Nephron (organoid): ENCODE measurements around the gene GINS1.

Experiments
- H3K27ac Mint-ChIP-seq, 3 experiments: 2 replicates each; pipeline ENCODE4 v1.8.0; 2020; ENCODE audit warnings: mixed read lengths in 3 of 3, mild to moderate bottlenecking in 2 of 3, moderate library complexity in 1 of 3
- H3K27me3 Mint-ChIP-seq: 2 replicates; pipeline ENCODE4 v1.8.0; 2021; ENCODE audit warnings: low read depth, mild to moderate bottlenecking, moderate library complexity, mixed read lengths
- H3K36me3 Mint-ChIP-seq: 2 replicates; pipeline ENCODE4 v1.8.0; 2020; ENCODE audit warnings: low read depth, mixed read lengths
- H3K4me1 Mint-ChIP-seq: 2 replicates; pipeline ENCODE4 v1.8.0; 2020; ENCODE audit warnings: mixed read lengths
- H3K4me3 Mint-ChIP-seq, 3 experiments: 2 replicates each; pipeline ENCODE4 v1.8.0; 2020; ENCODE audit warnings: mild to moderate bottlenecking in 3 of 3, mixed read lengths in 3 of 3, moderate library complexity in 2 of 3
- H3K9me3 Mint-ChIP-seq: 2 replicates; pipeline ENCODE4 v1.8.0; 2020; ENCODE audit warnings: mixed read lengths
- TF ChIP-seq, protein P1 (sequence below), 3 experiments: fragments of 200-600 bp; sonication (generic); IDR thresholded peaks; one replicate each; pipeline ENCODE4 v1.5.0; 2021; ENCODE audit warnings: antibody characterized with exemption in 3 of 3; ENCODE audit not compliant: unreplicated experiment in 3 of 3

The GINS1 gene

DNA sequence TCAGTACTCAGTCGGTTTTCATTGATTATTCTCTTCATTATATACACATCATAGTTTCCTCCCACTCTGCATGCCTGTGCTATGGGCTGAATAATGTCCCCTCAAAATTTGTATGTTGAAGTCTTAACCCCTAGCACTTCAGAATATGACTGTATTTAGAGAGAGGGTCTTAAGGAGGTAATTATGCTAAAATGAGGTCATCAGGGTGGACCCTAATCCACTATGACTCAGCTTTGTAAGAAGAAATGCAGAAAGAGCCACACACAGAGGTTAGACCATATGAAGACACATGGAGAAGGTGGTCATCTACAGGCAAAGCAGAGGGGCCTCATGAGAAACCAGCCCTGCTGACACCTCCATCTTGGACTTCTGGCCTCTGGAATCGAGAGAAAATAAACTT, 32.6 kb upstream of the GINS1 start:
- H3K4me1 Mint-ChIP-seq, result no peaks in the 10 kb centered on the region
- H3K36me3 Mint-ChIP-seq, result peaks cover 63% of the 10 kb centered on the region
- TF ChIP-seq, protein P1, sequence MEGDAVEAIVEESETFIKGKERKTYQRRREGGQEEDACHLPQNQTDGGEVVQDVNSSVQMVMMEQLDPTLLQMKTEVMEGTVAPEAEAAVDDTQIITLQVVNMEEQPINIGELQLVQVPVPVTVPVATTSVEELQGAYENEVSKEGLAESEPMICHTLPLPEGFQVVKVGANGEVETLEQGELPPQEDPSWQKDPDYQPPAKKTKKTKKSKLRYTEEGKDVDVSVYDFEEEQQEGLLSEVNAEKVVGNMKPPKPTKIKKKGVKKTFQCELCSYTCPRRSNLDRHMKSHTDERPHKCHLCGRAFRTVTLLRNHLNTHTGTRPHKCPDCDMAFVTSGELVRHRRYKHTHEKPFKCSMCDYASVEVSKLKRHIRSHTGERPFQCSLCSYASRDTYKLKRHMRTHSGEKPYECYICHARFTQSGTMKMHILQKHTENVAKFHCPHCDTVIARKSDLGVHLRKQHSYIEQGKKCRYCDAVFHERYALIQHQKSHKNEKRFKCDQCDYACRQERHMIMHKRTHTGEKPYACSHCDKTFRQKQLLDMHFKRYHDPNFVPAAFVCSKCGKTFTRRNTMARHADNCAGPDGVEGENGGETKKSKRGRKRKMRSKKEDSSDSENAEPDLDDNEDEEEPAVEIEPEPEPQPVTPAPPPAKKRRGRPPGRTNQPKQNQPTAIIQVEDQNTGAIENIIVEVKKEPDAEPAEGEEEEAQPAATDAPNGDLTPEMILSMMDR (IDR thresholded peaks at IDR 0.05; ENCODE audit: unreplicated experiment in 3 of 3), result no peak
- no peak overlapping the region for H3K4me3 Mint-ChIP-seq
- peaks cover 24% of the 10 kb centered on the region for H3K9me3 Mint-ChIP-seq
- H3K27ac Mint-ChIP-seq, result no peak overlapping the region
- H3K27me3 Mint-ChIP-seq, result no peaks in the 10 kb centered on the region

DNA sequence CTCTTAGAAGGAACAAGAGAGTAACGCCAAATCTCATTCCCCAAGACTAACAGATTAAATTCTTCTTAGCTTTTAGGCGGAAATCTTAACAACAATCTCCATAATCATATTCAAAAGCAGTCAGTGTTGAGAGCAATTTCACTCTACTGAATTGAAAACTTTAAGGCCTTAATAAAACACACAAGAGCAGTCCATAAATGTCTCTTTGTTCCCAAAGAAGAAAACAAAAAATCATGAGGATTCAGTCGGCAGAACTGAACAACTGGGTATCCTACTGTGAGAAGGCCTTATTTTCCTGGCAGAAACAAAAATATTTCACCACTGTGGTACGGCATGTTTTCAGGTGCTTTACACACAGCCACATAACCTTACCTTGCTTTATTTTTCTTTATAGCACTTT, 31.2 kb upstream of the GINS1 start:
- Mint-ChIP-seq H3K4me1 (no peaks in the 10 kb centered on the region), H3K27ac (no peak overlapping the region), H3K27me3 (no peaks in the 10 kb centered on the region), H3K4me3 (no peak overlapping the region), H3K36me3 (peaks cover 66% of the 10 kb centered on the region), H3K9me3 (peaks cover 24% of the 10 kb centered on the region)
- TF ChIP-seq, protein P1 (IDR thresholded peaks at IDR 0.05; ENCODE audit: unreplicated experiment in 3 of 3), result no peak

DNA sequence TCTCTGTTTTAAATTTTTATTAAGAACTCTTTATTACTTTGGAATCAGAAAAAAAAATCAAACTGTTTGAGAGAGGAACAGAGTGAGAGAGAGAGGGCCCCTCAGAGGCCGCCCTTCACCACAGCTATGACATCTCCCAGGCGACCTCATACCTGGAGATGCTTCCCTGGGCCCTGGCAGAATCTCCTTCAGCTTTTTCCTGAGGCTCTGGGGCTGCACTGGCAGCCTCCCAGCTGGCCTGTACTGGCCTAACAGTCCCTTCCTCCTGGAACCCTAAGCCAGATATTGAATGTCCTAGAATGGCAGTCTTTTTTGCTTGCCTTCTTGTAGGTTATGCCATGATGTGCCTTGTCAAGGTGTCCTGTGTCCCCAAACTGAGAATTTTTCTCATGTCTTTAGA, 30.6 kb upstream of the GINS1 start:
- H3K36me3 Mint-ChIP-seq, result peaks cover 63% of the 10 kb centered on the region
- peaks cover 22% of the 10 kb centered on the region for H3K9me3 Mint-ChIP-seq
- TF ChIP-seq, protein P1 (IDR thresholded peaks at IDR 0.05; ENCODE audit: unreplicated experiment in 3 of 3), result no peak
- no peaks in the 10 kb centered on the region for H3K4me1 Mint-ChIP-seq
- H3K4me3 Mint-ChIP-seq, result no peak overlapping the region
- no peak overlapping the region for H3K27ac Mint-ChIP-seq
- H3K27me3 Mint-ChIP-seq, result no peaks in the 10 kb centered on the region

DNA sequence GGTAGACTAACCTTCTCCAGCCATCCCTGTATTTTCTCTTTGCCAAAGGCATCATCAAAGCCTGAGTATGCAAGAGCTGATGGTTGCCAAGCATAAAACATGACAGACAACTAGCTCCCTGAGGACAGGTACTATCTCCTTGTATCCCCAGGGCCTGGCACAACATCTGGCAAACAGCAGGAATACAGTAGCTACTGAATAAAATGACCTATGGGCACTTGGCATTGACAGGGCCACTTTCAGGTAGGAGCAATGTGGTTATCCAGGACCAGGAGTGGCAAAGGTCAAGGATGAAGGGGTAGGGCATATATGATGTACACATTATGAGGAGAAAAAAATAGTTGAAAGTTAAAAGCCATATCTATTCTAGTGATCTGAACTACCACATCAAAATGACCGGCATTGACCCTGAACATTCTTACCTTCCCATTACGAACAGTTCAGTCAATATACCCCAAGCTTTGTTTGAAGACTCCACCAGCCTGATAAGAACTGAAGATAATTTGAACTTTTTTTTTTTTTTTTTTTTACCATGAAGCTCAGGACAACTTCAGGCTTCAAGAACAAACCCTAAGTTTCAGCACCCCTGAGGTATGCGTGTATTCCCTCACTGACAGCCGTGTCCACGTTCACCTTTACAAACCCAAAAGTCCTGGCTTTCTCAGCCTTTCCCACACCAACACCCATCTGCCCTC, 29.1 kb upstream of the GINS1 start:
- H3K27me3 Mint-ChIP-seq, result no peaks in the 10 kb centered on the region
- H3K4me3 Mint-ChIP-seq, result no peak overlapping the region
- H3K36me3 Mint-ChIP-seq, result peaks cover 56% of the 10 kb centered on the region
- H3K4me1 Mint-ChIP-seq, result no peaks in the 10 kb centered on the region
- H3K9me3 Mint-ChIP-seq, result peaks cover 15% of the 10 kb centered on the region
- no peak overlapping the region for H3K27ac Mint-ChIP-seq
- TF ChIP-seq, protein P1 (IDR thresholded peaks at IDR 0.05; ENCODE audit: unreplicated experiment in 3 of 3), result no peak

DNA sequence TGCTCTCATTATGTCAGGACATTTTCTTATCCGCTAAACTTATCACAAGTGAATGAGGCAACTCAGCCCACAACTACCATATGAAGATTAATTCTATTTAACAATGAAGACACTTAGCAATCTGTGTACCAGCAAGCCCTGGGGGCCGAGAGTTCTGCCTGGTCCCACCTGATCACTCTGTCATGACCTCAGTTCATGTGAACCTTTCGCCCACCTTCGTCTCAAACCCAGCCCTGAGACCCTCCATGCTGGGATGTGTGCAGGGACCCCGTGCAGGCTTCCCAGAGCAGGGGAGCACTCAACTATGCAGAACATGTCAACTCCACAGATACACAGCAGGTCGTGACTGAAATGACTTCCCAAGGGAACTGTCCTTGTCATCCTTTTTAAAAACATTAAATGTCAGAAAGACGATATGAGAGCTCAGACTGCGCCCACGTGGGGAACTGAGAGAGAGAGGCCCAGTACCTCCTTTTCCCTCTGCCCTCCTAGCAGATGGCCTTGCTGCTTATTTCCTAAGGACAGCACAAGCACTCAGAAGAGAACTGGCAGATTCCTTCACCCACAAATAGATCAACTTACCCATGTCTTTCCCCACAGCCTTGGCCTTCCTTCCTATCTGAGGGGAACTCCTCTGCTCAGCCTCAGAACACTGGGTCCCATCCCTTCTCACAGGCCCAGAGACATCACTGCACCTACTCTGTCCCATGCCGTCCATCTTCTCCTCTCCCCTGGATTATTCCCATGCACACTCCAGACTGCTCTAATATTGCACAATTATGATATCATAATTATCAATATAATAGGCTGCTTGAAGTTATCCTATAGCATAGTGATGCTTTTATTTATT, 28.4 kb upstream of the GINS1 start:
- peaks cover 9% of the 10 kb centered on the region for H3K9me3 Mint-ChIP-seq
- TF ChIP-seq, protein P1 (IDR thresholded peaks at IDR 0.05; ENCODE audit: unreplicated experiment in 3 of 3), result no peak
- no peak overlapping the region for H3K4me3 Mint-ChIP-seq
- H3K27me3 Mint-ChIP-seq, result no peaks in the 10 kb centered on the region
- peak overlapping the region in 1 of 3 experiments; percentile 28 for H3K27ac Mint-ChIP-seq
- peaks cover 49% of the 10 kb centered on the region for H3K36me3 Mint-ChIP-seq
- no peaks in the 10 kb centered on the region for H3K4me1 Mint-ChIP-seq
